GM12878 (cell line): Measurements from ENCODE around the gene ADAM33. TPM values are rescaled to one million over a fixed set of nuclear protein-coding genes. Genes with fewer than 3 reads are reported as not detected.

Experiments
- ATAC-seq: fragments of 200-7000 bp; cut with Tn5 transposase; 3 replicates; pipeline ENCODE4 v1.9.1; 2020; ENCODE audit warnings: mild to moderate bottlenecking, moderate library complexity
- BruUV-seq: library from RNA; stranded (reverse); fragments of 400-500 nt; replicated peaks from 2 replicates; lab custom pipeline; 2021; lab: Mats Ljungman, UMichigan
- CTCF ChIA-PET: fragments of 300-600 bp; sonication (Branson Sonifier 250); formaldehyde crosslinking; extraction: SDS; loops from one replicate; lab custom pipeline; 2021; ENCODE audit warnings: inconsistent platforms; lab: Yijun Ruan, JAX
- POLR2A ChIA-PET: fragments of 350-600 bp; formaldehyde crosslinking; extraction: SDS; loops from one replicate; lab custom pipeline; 2021; ENCODE audit warnings: inconsistent platforms; lab: Charles Lee
- RAD21 ChIA-PET: fragments of 300-600 bp; sonication (Branson Sonifier 250); formaldehyde crosslinking; loops from one replicate; lab custom pipeline; 2023; ENCODE audit warnings: antibody characterized with exemption; ENCODE audit not compliant: unreplicated experiment; lab: Charles Lee
- SMC1A ChIA-PET: fragments of 300-600 bp; sonication (Branson Sonifier 250); formaldehyde crosslinking; loops from one replicate; lab custom pipeline; 2023; ENCODE audit not compliant: unreplicated experiment, uncharacterized antibody; lab: Charles Lee
- DNase-seq: peaks from one replicate; pipeline ENCODE4 v3.0.0-alpha.2; 2011; ENCODE audit warnings: low read depth, low spot score
- FAIRE-seq: peaks from 3 replicates; lab custom pipeline; 2011; peaks lifted over from hg19 to GRCh38; lab: Jason Lieb, UNC
- H2AFZ ChIP-seq: 2 replicates; pipeline ENCODE4 v1.6.0; 2011; ENCODE audit warnings: low read depth, low read length, control low read depth; ENCODE audit not compliant: control insufficient read depth
- H3K27ac ChIP-seq: 2 replicates; pipeline ENCODE4 v1.5.1; 2011; ENCODE audit warnings: control low read depth; ENCODE audit not compliant: control insufficient read depth, insufficient read depth
- H3K27me3 ChIP-seq, 2 experiments: replicated peaks in 1 of 2; 2 replicates each; pipeline versions ENCODE4 v1.6.0 to v1.6.1; 2011; ENCODE audit warnings: low read length in 1 of 2; ENCODE audit not compliant: control insufficient read depth in 2 of 2, insufficient read depth in 2 of 2
- H3K36me3 ChIP-seq, 2 experiments: 2 replicates each; pipeline ENCODE4 v1.5.1; 2011; ENCODE audit warnings: low read length in 1 of 2; ENCODE audit not compliant: control insufficient read depth in 2 of 2, insufficient read depth in 2 of 2
- H3K4me1 ChIP-seq: 2 replicates; pipeline ENCODE4 v1.6.1; 2011; ENCODE audit warnings: mild to moderate bottlenecking, low read length, moderate library complexity, mixed read lengths; ENCODE audit not compliant: control insufficient read depth, insufficient read depth
- H3K4me2 ChIP-seq: 2 replicates; pipeline ENCODE4 v1.6.0; 2011; ENCODE audit warnings: control low read depth; ENCODE audit not compliant: control insufficient read depth, insufficient read depth
- H3K4me3 ChIP-seq: fragments of 200-600 bp; sonication (generic); 2 replicates; pipeline ENCODE4 v1.5.1; 2016
- H3K79me2 ChIP-seq: 2 replicates; pipeline ENCODE4 v1.6.0; 2011; ENCODE audit warnings: low read length; ENCODE audit not compliant: control insufficient read depth, insufficient read depth
- H3K9ac ChIP-seq: 2 replicates; pipeline ENCODE4 v1.8.0; 2011; ENCODE audit warnings: low read length, control low read depth, mixed read lengths; ENCODE audit not compliant: control insufficient read depth, insufficient read depth
- H3K9me3 ChIP-seq: replicated peaks from 3 replicates; pipeline ENCODE4 v1.5.1; 2011; ENCODE audit warnings: mild to moderate bottlenecking, low read length; ENCODE audit not compliant: control insufficient read depth, insufficient read depth
- H4K20me1 ChIP-seq: 2 replicates; pipeline ENCODE4 v1.6.0; 2011; ENCODE audit not compliant: control insufficient read depth, insufficient read depth
- CHD4 ChIP-seq: fragments of 200-600 bp; sonication (generic); IDR thresholded peaks from 2 replicates; pipeline ENCODE4 v1.6.1; 2016; ENCODE audit warnings: mild to moderate bottlenecking
- FOXK2 ChIP-seq: fragments of 450-650 bp; IDR thresholded peaks from 2 replicates; pipeline ENCODE4 v1.6.1; 2017; ENCODE audit warnings: mild to moderate bottlenecking, moderate library complexity
- MEF2A ChIP-seq: IDR thresholded peaks from 2 replicates; pipeline ENCODE4 v1.6.1; 2011; ENCODE audit warnings: low read depth, mild to moderate bottlenecking, low read length, moderate library complexity; ENCODE audit not compliant: insufficient read depth
- NRF1 ChIP-seq: conservative IDR thresholded peaks from 2 replicates; pipeline ENCODE4 v1.6.1; 2011; ENCODE audit warnings: mild to moderate bottlenecking, low read depth, low read length, improper control_type of control experiment
- STAT3 ChIP-seq: IDR thresholded peaks from 2 replicates; pipeline ENCODE4 v1.6.1; 2011; ENCODE audit warnings: low read depth, low read length, improper control_type of control experiment
- WGBS: methylation state at CpG from one replicate; pipeline ENCODE4 v1.1.6; 2016; ENCODE audit warnings: low lambda C conversion rate; ENCODE audit not compliant: insufficient replicate concordance, insufficient coverage; ENCODE audit errors: missing lambda C conversion rate; 5-methylcytosine and 5-hydroxymethylcytosine counted together
- in situ Hi-C: fragments of 300-500 bp; cut with MboI; formaldehyde crosslinking; loops from 9 replicates; pipeline ENCODE4 v1.14.3; 2018; ENCODE audit warnings: mixed read lengths
- intact Hi-C: fragments of 100-400 bp; cut with micrococcal nuclease; formaldehyde crosslinking; loops from one replicate; pipeline ENCODE4 v1.14.2; 2022; ENCODE audit not compliant: unreplicated experiment
- polyA plus RNA-seq, 11 experiments: library from polyadenylated mRNA; depleted of rRNA in 4 of 11; unstranded in 6 of 11; stranded (reverse) in 5 of 11; fragments of >200 nt; fragmentation: Nextera tagmentation in 4 of 11; fragmentation: Illumina TruSeq in 1 of 11; extraction: Ambion mirVana in 4 of 11; extraction: Trizol in 1 of 11; gene quantifications; 1 replicate in 1 of 11; 2 replicates in 10 of 11; pipeline versions ENCODE4 v1.2.1 to v1.2.3, GENCODE V29; 2011 to 2016; ENCODE audit warnings: inconsistent platforms in 2 of 11, missing spikeins in 2 of 11, low read depth in 1 of 11
- total RNA-seq, 4 experiments: library from RNA; depleted of rRNA in 3 of 4; stranded (reverse); fragments of >200 nt in 3 of 4; fragmentation: Illumina TruSeq in 1 of 4; extraction: Trizol in 1 of 4; gene quantifications; 2 replicates each; pipeline versions ENCODE4 v1.2.1 to v1.2.3, GENCODE V29; 2013 to 2021
- TF ChIP-seq, protein P1 (sequence below): fragments of 450-650 bp; formaldehyde crosslinking; IDR thresholded peaks from 2 replicates; pipeline ENCODE4 v1.5.0; 2022; ENCODE audit warnings: mild to moderate bottlenecking, missing genetic modification characterization
- TF ChIP-seq, protein P2 (sequence below): IDR thresholded peaks from 2 replicates; pipeline ENCODE4 v1.6.1; 2012; ENCODE audit warnings: improper control_type of control experiment, low read depth, low read length; ENCODE audit not compliant: insufficient replicate concordance
- TF ChIP-seq, protein P3 (sequence below): fragments of 450-650 bp; conservative IDR thresholded peaks from 2 replicates; pipeline ENCODE4 v1.6.1; 2017; ENCODE audit warnings: mild to moderate bottlenecking, moderate library complexity

Gene ADAM33
- total and polyA plus RNA-seq, 10 of the 15 experiments (the other 5 are each of a cell fraction or from before 2014, with no cell fraction given) = not detected

DNA sequence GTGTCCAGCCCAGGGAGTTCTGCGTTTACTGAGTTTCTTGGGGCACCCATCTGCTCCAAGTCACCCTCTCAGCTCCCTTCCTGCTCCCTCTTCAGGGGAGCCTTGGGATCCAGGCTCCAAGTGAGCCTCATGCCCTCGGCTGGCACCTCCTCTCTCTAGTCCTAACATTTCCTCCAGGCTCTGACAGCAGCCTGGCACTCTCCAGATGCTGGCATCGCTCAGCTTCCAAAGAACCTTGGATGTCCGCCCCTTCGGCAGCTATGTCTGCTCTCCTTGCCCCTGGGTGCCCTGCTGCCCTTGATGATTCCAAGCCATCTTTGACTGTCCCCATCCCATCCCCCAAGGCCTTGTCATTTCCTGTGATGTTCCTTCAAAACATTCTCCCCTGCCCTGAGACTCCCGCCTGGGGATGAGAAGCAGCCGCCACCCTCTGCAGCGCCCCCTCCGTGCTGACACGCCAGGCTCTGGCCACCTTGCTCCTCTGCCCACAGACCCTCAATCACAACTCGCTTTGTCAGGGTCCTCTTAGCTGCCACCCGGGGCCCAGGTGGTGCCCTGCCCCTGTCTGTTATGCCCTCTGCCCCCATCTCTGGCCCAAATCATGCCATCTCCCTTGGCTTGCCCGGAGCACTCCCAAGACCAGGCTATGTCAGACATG is 12.0 kb downstream of the ADAM33 start (continued):
- TF ChIP-seq MEF2A (no peak), CHD4 (no peak), NRF1 (no peak), FOXK2 (no peak), STAT3 (no peak)
- TF ChIP-seq, protein P1, sequence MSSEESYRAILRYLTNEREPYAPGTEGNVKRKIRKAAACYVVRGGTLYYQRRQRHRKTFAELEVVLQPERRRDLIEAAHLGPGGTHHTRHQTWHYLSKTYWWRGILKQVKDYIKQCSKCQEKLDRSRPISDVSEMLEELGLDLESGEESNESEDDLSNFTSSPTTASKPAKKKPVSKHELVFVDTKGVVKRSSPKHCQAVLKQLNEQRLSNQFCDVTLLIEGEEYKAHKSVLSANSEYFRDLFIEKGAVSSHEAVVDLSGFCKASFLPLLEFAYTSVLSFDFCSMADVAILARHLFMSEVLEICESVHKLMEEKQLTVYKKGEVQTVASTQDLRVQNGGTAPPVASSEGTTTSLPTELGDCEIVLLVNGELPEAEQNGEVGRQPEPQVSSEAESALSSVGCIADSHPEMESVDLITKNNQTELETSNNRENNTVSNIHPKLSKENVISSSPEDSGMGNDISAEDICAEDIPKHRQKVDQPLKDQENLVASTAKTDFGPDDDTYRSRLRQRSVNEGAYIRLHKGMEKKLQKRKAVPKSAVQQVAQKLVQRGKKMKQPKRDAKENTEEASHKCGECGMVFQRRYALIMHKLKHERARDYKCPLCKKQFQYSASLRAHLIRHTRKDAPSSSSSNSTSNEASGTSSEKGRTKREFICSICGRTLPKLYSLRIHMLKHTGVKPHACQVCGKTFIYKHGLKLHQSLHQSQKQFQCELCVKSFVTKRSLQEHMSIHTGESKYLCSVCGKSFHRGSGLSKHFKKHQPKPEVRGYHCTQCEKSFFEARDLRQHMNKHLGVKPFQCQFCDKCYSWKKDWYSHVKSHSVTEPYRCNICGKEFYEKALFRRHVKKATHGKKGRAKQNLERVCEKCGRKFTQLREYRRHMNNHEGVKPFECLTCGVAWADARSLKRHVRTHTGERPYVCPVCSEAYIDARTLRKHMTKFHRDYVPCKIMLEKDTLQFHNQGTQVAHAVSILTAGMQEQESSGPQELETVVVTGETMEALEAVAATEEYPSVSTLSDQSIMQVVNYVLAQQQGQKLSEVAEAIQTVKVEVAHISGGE (CRISPR knock-in tag) = no peak
- TF ChIP-seq, all 136 proteins: peak for 0

DNA sequence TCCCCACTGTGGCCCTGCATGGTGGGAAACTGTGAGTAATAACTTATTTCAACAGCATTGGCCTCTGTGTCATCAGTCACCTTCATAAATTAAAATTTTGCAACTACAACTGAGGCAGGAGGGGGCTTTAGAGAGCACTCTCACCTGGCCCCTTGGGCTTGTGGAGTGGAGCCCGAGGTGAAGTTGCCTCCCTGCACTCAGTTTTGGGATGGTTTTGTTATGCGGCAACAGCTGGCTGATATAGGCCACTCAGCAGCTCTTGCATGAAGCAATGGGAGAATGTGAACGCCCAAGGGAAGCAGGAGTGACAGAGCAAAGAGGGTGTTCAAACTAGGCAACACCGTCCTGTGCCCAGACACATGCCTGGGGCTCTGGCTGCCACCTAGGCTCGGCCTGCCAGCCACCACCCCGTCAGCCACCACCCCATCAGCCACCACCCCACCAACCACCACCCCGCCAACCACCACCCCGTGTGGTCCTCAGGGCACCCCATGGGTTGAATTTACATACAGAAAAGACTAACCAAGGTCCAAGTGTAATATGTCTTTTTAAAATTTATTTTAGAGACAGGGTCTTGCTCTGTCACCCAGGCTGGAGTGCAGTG is 14.3 kb downstream of the ADAM33 start:
- Histone ChIP-seq H3K4me3 (no peak overlapping the region), H3K36me3 (no peaks in the 10 kb centered on the region), H2AFZ (no peak overlapping the region), H3K79me2 (no peaks in the 10 kb centered on the region), H3K27me3 (peaks cover 3 to 4% of the 10 kb centered on the region in 2 experiments; a peak in 3 of 4 replicates), H3K9me3 (no peaks in the 10 kb centered on the region), H3K27ac (no peak overlapping the region), H3K4me1 (peaks cover 16% of the 10 kb centered on the region), H4K20me1 (0 out of 2 replicates have a peak, but pooled peaks cover 3% of the 10 kb centered on the region), H3K4me2 (no peak overlapping the region), H3K9ac (no peak overlapping the region)
- POLR2A ChIA-PET = no interaction called here
- CTCF ChIA-PET = interaction anchor here (2.3 kb wide), 1 partner anchor 10 kb away, joined by 10 read pairs; no protein-coding TSS in a partner anchor
- no TSS peak for BruUV-seq
- SMC1A ChIA-PET = interaction anchor here (1.0 kb wide), 1 partner anchor 9 kb away, joined by 3 read pairs; no protein-coding TSS in a partner anchor
- 61% methylated on average over 7 of the region's 8 CpGs for WGBS
- RAD21 ChIA-PET = no interaction called here
- DNase-seq (no peak), ATAC-seq (no peak), FAIRE-seq (no peak)
- intact Hi-C loops = no loop called here
- in situ Hi-C loops = no loop called here
- TF ChIP-seq, protein P2, sequence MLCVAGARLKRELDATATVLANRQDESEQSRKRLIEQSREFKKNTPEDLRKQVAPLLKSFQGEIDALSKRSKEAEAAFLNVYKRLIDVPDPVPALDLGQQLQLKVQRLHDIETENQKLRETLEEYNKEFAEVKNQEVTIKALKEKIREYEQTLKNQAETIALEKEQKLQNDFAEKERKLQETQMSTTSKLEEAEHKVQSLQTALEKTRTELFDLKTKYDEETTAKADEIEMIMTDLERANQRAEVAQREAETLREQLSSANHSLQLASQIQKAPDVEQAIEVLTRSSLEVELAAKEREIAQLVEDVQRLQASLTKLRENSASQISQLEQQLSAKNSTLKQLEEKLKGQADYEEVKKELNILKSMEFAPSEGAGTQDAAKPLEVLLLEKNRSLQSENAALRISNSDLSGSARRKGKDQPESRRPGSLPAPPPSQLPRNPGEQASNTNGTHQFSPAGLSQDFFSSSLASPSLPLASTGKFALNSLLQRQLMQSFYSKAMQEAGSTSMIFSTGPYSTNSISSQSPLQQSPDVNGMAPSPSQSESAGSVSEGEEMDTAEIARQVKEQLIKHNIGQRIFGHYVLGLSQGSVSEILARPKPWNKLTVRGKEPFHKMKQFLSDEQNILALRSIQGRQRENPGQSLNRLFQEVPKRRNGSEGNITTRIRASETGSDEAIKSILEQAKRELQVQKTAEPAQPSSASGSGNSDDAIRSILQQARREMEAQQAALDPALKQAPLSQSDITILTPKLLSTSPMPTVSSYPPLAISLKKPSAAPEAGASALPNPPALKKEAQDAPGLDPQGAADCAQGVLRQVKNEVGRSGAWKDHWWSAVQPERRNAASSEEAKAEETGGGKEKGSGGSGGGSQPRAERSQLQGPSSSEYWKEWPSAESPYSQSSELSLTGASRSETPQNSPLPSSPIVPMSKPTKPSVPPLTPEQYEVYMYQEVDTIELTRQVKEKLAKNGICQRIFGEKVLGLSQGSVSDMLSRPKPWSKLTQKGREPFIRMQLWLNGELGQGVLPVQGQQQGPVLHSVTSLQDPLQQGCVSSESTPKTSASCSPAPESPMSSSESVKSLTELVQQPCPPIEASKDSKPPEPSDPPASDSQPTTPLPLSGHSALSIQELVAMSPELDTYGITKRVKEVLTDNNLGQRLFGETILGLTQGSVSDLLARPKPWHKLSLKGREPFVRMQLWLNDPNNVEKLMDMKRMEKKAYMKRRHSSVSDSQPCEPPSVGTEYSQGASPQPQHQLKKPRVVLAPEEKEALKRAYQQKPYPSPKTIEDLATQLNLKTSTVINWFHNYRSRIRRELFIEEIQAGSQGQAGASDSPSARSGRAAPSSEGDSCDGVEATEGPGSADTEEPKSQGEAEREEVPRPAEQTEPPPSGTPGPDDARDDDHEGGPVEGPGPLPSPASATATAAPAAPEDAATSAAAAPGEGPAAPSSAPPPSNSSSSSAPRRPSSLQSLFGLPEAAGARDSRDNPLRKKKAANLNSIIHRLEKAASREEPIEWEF = no peak
- TF ChIP-seq, protein P3, sequence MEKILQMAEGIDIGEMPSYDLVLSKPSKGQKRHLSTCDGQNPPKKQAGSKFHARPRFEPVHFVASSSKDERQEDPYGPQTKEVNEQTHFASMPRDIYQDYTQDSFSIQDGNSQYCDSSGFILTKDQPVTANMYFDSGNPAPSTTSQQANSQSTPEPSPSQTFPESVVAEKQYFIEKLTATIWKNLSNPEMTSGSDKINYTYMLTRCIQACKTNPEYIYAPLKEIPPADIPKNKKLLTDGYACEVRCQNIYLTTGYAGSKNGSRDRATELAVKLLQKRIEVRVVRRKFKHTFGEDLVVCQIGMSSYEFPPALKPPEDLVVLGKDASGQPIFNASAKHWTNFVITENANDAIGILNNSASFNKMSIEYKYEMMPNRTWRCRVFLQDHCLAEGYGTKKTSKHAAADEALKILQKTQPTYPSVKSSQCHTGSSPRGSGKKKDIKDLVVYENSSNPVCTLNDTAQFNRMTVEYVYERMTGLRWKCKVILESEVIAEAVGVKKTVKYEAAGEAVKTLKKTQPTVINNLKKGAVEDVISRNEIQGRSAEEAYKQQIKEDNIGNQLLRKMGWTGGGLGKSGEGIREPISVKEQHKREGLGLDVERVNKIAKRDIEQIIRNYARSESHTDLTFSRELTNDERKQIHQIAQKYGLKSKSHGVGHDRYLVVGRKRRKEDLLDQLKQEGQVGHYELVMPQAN = no peak
